HuH-7.5 (cell line): ENCODE measurements around the gene MLXIPL.
"Not testable (repeated sequence)": the region's sequence is repeated elsewhere in the genome, so short reads cannot be mapped to it uniquely, and the experiment has no call there.

Source experiments
- DNase-seq: peaks from one replicate; pipeline ENCODE4 v3.0.0; 2011; ENCODE audit warnings: low spot score

Gene MLXIPL

DNA sequence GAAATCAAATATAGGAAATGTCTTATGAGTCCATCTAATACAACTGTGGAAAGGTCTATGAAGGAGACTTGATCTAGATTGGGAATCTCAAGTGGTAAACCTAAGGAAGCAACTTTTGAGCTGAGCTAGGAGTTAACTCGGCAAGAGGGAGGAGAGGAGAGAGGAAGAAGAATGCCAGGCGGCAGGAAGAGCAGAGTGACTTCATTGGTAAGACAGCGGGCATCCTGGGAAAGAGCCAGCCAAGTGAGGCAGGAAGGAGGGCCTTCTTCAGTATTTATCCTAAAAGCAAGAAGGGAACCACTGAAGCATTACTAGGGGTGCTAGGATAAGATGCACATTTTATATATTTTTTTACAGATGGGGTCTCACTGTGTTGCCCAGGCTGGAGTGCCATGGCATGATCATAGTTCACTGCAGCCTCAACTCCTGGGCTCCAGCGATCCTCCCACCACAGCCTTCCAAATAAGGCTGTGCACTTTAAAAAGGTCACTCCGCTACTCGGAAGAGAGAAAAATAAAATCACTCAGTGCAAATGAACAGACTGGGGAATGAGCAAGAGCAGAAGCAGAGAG lies 68.8 kb downstream of the MLXIPL start:
- no peak for DNase-seq

DNA sequence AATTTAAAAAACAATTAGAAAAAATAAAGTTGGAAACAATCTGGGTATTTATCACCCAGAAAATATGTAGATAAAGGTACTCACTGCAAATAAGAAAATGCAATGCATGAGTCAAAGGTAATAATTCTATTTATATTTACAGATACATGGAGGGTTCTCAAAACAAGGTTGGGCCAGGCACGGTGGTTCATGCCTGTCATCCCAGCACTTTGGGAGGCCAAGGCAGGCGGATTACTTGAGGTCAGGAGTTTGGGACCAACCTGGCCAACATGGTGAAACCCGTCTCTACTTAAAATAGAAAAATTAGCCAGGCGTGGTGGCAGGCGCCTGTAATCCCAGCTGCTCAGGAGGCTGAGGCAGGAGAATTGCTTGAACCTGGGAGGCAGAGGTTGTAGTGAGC lies 74.2 kb downstream of the MLXIPL start:
- DNase-seq = not testable (repeated sequence)

DNA sequence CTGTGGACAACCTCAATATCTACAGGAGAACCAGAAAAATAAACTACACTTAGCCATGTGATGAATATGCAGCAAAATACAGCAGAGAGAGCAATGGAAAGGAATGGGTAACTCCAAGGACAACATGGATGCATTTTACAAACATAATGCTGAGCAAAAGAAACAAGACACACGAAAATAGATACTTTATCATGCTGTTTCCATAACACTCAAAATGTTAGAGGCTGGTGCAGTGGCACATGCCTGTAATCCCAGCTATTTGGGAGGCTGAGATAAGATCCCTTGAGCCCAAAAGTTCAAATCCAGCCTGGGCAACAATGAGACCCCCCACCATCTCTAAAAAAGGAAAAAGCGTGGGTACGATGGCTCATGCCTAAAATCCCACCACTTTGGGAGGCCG lies 75.1 kb downstream of the MLXIPL start:
- no peak for DNase-seq

DNA sequence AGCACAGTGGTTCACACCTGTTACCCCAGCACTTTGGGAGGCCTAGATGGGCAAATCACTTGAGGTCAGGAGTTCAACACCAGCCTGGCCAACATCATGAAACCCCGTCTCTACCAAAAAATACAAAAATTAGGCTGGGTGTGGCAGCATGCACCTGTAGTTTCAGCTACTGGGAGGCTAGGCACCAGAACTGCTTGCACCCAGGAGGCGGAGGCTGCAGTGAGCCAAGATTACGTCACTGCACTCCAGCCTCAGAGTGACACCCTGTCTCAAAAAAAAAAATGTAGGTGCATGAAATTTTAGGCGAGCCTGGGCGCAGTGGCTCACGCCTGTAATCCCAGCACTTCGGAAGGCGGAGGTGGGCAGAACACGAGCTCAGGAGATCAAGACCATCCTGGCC lies 76.5 kb downstream of the MLXIPL start:
- no peak for DNase-seq

DNA sequence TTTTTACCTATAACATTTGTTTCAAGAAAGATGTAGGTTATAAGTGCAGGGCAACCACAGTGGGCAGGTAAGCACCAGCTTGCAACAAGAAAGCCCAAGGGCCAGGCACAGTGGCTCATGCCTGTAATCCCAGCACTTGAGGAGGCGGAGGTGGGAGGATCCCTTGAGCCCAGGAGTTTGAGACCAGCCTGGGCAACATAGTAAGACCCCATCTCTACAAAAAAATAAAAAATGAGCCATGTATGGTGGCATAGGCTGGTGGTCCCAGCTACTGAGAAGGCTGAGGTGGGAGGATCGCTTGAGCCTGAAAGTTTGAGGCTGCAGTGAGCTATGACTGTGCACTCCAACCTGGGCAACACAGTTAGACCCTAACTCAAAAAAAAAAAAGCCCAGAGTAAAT lies 79.6 kb downstream of the MLXIPL start:
- no peak for DNase-seq
